HCT116 (cell line): Measurements from ENCODE around the gene HDGFL1.

Source experiments
- EZH2phosphoT487 ChIP-seq: fragments of 200-600 bp; IDR thresholded peaks from 2 replicates; pipeline ENCODE4 v1.6.1; 2018; ENCODE audit warnings: antibody characterized with exemption, borderline replicate concordance
- FOSL1 ChIP-seq: IDR thresholded peaks from 2 replicates; pipeline ENCODE4 v1.6.1; 2012; ENCODE audit warnings: low read depth
- JUND ChIP-seq: IDR thresholded peaks from 2 replicates; pipeline ENCODE4 v1.6.1; 2012
- POLR2A ChIP-seq: IDR thresholded peaks from 2 replicates; pipeline ENCODE4 v1.7.0; 2011; ENCODE audit warnings: borderline replicate concordance; ENCODE audit not compliant: insufficient read depth, insufficient read length; ENCODE audit errors: extremely low read depth
- POLR2AphosphoS5 ChIP-seq: IDR thresholded peaks from 2 replicates; pipeline ENCODE4 v1.6.1; 2011; ENCODE audit warnings: mild to moderate bottlenecking, low read depth, low read length, moderate library complexity
- RAD21 ChIP-seq: IDR thresholded peaks from 2 replicates; pipeline ENCODE4 v1.6.1; 2012; ENCODE audit warnings: low read depth, mild to moderate bottlenecking
- SIN3A ChIP-seq: IDR thresholded peaks from 2 replicates; pipeline ENCODE4 v1.6.1; 2012; ENCODE audit warnings: low read depth
- SP1 ChIP-seq: IDR thresholded peaks from 2 replicates; pipeline ENCODE4 v1.6.1; 2012; ENCODE audit warnings: low read depth
- YY1 ChIP-seq: IDR thresholded peaks from 2 replicates; pipeline ENCODE4 v1.6.1; 2011; ENCODE audit warnings: low read length, low read depth, moderate library complexity, mild to moderate bottlenecking; ENCODE audit not compliant: insufficient replicate concordance; ENCODE audit errors: extremely low read depth
- ZFX ChIP-seq: fragments of 450-650 bp; IDR thresholded peaks from 2 replicates; pipeline ENCODE4 v1.6.1; 2017
- ZNF274 ChIP-seq: fragments of 200-500 bp; sonication (Bioruptor generic); IDR thresholded peaks from 2 replicates; pipeline ENCODE4 v1.6.1; 2014; ENCODE audit warnings: mild to moderate bottlenecking, low read depth, low read length, inconsistent platforms
- TF ChIP-seq, protein P1 (sequence below), 3 experiments: fragments of 200-600 bp in 1 of 3; sonication (generic) in 1 of 3; IDR thresholded peaks in 2 of 3; conservative IDR thresholded peaks in 1 of 3; 2 replicates each; pipeline ENCODE4 v1.5.1; 2012 to 2017; ENCODE audit warnings: low read depth in 2 of 3, low read length in 2 of 3, antibody characterized with exemption in 1 of 3, borderline replicate concordance in 1 of 3, control low read depth in 1 of 3, mild to moderate bottlenecking in 1 of 3, mixed read lengths in 1 of 3, mixed run types in 1 of 3, moderate library complexity in 1 of 3; ENCODE audit not compliant: insufficient read depth in 1 of 3
- TF ChIP-seq, protein P2 (sequence below): IDR thresholded peaks from 2 replicates; pipeline ENCODE4 v1.6.1; 2012

- TF ChIP-seq, protein P1, sequence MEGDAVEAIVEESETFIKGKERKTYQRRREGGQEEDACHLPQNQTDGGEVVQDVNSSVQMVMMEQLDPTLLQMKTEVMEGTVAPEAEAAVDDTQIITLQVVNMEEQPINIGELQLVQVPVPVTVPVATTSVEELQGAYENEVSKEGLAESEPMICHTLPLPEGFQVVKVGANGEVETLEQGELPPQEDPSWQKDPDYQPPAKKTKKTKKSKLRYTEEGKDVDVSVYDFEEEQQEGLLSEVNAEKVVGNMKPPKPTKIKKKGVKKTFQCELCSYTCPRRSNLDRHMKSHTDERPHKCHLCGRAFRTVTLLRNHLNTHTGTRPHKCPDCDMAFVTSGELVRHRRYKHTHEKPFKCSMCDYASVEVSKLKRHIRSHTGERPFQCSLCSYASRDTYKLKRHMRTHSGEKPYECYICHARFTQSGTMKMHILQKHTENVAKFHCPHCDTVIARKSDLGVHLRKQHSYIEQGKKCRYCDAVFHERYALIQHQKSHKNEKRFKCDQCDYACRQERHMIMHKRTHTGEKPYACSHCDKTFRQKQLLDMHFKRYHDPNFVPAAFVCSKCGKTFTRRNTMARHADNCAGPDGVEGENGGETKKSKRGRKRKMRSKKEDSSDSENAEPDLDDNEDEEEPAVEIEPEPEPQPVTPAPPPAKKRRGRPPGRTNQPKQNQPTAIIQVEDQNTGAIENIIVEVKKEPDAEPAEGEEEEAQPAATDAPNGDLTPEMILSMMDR (IDR thresholded peaks at IDR 0.05 in 2 of 3, conservative IDR thresholded peaks at IDR 0.05 in 1 of 3; ENCODE audit: borderline replicate concordance in 1 of 3, insufficient read depth in 1 of 3, low read depth in 2 of 3, low read length in 2 of 3) = no peak
- no peak for TF ChIP-seq POLR2AphosphoS5
- TF ChIP-seq, protein P2, sequence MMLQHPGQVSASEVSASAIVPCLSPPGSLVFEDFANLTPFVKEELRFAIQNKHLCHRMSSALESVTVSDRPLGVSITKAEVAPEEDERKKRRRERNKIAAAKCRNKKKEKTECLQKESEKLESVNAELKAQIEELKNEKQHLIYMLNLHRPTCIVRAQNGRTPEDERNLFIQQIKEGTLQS = no peak
- TF ChIP-seq RAD21 = no peak
- TF ChIP-seq ZNF274 = no peak
- TF ChIP-seq YY1 = no peak
- no peak for TF ChIP-seq SP1
- no peak for TF ChIP-seq FOSL1
- TF ChIP-seq EZH2phosphoT487 = no peak
- no peak for TF ChIP-seq JUND
- no peak for TF ChIP-seq ZFX
- no peak for TF ChIP-seq SIN3A
- no peak for TF ChIP-seq POLR2A
Measured at GRCh38 chr6:22621028-22621427, 51.7 kb downstream of the HDGFL1 start.
